Choroid plexus epithelial cell (primary cell): ENCODE measurements around the gene BATF.
"Not testable (repeated sequence)": the region's sequence is repeated elsewhere in the genome, so short reads cannot be mapped to it uniquely, and the experiment has no call there.

Experiments
- DNase-seq: peaks from one replicate; pipeline ENCODE4 v3.0.0-alpha.2; 2010; ENCODE audit warnings: low read depth
- H3K4me3 ChIP-seq: 2 replicates; pipeline ENCODE4 v1.5.1; 2011; ENCODE audit warnings: low read depth, mild to moderate bottlenecking, control low read depth, low read length, moderate library complexity
- TF ChIP-seq, protein P1 (sequence below): conservative IDR thresholded peaks from 2 replicates; pipeline ENCODE4 v1.5.1; 2011; ENCODE audit warnings: low read depth, mild to moderate bottlenecking, control low read depth, inconsistent platforms, low read length, moderate library complexity

The BATF gene, protein sequence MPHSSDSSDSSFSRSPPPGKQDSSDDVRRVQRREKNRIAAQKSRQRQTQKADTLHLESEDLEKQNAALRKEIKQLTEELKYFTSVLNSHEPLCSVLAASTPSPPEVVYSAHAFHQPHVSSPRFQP

DNA sequence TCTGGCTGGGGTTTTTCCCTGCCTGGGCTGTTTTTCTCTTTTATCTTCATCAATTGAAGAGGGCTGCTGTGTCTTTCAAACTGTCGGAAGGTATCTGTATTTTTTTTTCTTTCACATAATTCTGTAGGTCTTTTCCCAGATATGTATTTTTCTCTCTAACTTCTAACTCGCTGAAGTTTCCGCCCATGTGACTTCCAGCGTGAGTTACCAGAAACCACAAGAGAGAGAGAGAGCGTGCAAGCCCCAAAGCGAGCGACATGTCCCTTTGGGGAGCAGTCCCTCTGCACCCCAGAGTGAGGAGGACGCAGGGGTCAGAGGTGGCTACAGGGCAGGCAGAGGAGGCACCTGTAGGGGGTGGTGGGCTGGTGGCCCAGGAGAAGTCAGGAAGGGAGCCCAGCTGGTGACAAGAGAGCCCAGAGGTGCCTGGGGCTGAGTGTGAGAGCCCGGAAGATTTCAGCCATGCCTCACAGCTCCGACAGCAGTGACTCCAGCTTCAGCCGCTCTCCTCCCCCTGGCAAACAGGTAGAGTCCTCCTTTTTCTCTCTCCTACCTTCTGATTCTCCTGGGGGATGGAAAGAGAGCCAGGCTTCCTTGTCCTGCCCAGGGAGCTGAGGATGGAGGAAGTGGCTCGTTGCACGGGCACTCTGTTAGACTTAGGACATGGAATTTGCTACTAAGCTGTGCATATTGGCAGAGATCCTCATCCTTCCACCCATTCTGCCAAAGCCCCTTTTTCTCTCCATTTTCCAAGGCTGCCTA lies at the start of gene BATF:
BATF (plus strand) TSS at position 246 of the 759 bp plus-strand sequence; CDS start at position 460, 214 bp downstream.
- TF ChIP-seq, protein P1, sequence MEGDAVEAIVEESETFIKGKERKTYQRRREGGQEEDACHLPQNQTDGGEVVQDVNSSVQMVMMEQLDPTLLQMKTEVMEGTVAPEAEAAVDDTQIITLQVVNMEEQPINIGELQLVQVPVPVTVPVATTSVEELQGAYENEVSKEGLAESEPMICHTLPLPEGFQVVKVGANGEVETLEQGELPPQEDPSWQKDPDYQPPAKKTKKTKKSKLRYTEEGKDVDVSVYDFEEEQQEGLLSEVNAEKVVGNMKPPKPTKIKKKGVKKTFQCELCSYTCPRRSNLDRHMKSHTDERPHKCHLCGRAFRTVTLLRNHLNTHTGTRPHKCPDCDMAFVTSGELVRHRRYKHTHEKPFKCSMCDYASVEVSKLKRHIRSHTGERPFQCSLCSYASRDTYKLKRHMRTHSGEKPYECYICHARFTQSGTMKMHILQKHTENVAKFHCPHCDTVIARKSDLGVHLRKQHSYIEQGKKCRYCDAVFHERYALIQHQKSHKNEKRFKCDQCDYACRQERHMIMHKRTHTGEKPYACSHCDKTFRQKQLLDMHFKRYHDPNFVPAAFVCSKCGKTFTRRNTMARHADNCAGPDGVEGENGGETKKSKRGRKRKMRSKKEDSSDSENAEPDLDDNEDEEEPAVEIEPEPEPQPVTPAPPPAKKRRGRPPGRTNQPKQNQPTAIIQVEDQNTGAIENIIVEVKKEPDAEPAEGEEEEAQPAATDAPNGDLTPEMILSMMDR: no peak
- DNase-seq: no peak
- H3K4me3 ChIP-seq: no peak within 1 kb of the TSS

DNA sequence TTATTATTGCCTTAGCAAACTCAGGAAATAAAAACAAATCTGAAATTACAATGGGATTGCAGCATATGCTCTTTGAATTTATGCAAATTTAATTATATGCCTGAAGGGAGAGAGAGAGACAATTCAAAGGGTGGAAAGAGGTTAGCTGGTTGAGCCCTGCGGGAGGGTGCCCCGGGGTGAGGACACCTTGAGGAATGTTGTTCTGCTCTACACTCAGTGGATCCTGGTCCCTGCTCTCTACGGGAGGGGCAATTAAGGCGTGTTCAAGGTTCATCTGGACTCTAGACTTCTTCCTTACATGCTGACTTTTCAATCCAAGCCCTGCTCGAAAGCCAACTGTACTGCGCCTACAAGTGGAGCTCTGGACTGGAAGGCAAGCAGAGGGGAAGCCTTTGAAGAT lies 48.1 kb upstream of the BATF start:
- not testable (repeated sequence) for H3K4me3 ChIP-seq

DNA sequence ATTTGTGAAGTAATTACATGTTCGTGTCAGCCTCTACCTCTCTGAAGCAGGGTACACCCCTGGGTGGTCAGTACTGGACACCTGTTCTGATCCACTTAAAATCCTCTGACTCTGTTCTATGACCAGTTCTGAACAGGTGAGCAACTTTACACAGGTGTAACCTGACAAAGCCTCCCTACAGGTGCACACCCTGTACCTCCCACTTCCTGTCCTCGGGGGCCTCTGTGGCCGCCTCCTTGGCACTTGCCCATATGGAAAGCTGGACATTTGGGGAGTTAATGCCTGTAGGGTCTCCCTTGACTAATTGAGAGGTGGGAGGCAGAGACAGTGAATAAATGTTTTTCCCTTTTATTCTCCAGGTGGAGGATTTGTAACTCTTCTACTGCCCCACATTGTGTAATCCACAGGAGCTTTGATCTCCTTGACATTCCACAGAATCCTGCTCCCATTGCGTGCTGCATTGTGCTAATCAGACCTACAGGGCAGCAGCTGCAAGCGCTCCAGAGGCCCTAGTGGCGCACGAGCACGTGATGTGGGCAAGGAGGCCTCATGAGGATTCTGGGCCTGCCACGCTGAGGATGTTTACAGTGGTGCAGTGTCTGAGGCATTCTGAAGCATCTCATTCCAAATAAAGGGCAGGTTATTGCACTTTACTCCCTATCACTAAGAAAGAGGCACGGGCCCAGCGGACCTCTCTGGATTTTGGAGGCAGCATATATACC lies 45.8 kb upstream of the BATF start:
- no peak overlapping the region for H3K4me3 ChIP-seq
- no peak for DNase-seq
- TF ChIP-seq, protein P1: no peak

More for the DNA sequence above, 48.1 kb upstream of the BATF start:
- not testable (repeated sequence) for DNase-seq

DNA sequence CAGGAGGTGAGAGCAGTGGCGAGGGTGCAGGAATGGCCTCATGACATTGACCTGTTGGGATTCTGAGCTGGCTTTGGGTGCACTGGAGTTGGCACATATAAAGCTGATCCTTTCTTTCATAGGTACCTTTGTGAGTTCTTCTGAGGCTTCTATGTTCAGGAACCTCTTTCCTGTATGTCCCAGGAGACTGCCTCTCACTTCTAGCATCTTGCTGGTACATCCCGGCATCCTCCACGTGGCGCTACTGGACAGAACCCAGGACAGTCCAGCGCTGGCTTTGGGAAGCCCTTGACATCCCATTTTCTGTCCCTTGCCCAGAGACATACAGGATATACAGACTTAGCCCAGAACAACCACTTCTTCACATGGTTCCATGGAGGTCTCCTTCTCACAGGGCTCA lies 44.4 kb upstream of the BATF start:
- H3K4me3 ChIP-seq: no peak overlapping the region
- DNase-seq: no peak
- TF ChIP-seq, protein P1: no peak

DNA sequence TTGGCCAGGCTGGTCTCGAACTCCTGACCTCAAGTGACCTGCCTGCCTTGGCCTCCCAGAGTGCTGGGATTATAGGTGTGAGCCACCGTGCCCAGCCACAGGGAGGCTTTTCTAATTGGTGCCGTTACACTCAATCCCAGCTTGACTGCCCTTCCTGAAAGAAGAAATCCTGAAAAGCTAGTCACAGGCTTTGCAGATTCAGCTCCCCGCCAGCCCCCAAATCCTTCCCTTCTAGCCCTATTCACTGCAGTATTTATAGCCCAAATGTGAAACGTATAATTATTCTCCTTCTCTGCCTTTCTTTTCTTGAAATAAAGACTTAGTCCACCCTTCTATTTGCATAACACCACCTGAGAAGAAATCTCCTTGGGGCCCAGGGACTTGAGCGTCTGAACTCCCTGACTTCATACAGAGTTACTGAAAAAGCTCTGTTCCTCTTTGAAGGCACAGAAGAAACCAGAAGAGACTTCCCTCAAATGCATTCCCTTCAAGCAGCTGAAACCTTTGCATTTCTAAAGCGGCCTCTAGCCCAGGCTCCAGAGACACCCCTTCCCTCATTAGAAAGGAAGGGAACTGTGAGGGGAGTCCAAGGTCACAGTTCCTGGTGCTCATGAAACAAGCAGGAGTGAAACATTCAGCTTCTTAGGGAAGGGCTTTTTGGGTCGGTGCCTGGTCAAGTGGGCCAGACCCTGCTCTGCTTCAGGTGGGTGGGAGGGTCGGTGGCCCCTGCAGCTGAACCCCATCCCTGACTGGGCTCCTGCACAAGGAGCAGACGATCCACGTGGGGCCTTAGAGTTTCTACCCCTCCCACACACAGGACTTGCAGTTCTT lies 42.3 kb upstream of the BATF start:
- no peak for DNase-seq
- H3K4me3 ChIP-seq: no peak overlapping the region
- TF ChIP-seq, protein P1: no peak

DNA sequence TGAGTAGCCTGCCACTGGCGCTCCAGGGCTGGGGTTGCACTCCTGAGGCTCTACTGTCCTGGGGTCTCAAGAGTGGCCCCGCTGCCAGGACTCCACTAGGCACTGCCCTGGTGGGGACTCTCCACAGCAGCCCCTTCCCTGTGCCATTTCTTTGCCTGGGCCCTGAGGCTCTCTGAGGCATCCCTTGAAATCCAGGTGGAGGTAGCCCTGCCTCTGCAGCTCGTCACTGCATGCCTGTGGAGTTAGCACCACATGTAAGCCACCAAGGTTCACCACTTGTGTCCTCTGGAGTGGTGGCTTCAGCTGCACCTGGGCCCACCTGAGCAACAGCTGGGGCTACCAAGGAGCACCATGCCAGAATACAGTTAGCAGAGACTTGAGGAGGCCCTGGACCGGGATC lies 39.9 kb upstream of the BATF start:
- TF ChIP-seq, protein P1: no peak
- DNase-seq: no peak

More for the DNA sequence above, 39.9 kb upstream of the BATF start:
- no peak overlapping the region for H3K4me3 ChIP-seq
